CD8-positive, alpha-beta memory T cell (primary cell): ENCODE measurements around the gene NOD2. TPM values are rescaled to one million over a fixed set of nuclear protein-coding genes. Genes with fewer than 3 reads are reported as not detected.

Experiments
- CTCF ChIA-PET: fragments of 350-600 bp; sonication (Branson Sonifier 250); formaldehyde crosslinking; loops from one replicate; lab custom pipeline; 2021; ENCODE audit warnings: antibody characterized with exemption; lab: Charles Lee
- POLR2A ChIA-PET: fragments of 350-600 bp; sonication (Branson Sonifier 250); formaldehyde crosslinking; loops from one replicate; lab custom pipeline; 2021; ENCODE audit warnings: antibody characterized with exemption; lab: Charles Lee
- DNase-seq, 5 donors: peaks; one replicate each; pipeline versions ENCODE4 v3.0.0 to v3.0.0-alpha.2; 2020 to 2022; ENCODE audit warnings: mixed read lengths in 1 of 5
- H3K27ac ChIP-seq: one replicate; pipeline ENCODE4 v1.7.0; 2013; ENCODE audit warnings: low read depth, mild to moderate bottlenecking, low read length, moderate library complexity
- H3K27me3 ChIP-seq: 2 replicates; pipeline ENCODE4 v1.7.0; 2013; ENCODE audit warnings: low read length, mild to moderate bottlenecking; ENCODE audit not compliant: insufficient read depth, poor library complexity, severe bottlenecking
- H3K36me3 ChIP-seq: 2 replicates; pipeline ENCODE4 v1.7.0; 2013; ENCODE audit warnings: mild to moderate bottlenecking, low read length, moderate library complexity; ENCODE audit not compliant: insufficient read depth
- H3K4me1 ChIP-seq: 2 replicates; pipeline ENCODE4 v1.7.0; 2013; ENCODE audit warnings: mild to moderate bottlenecking, low read length, moderate library complexity; ENCODE audit not compliant: insufficient read depth
- H3K4me3 ChIP-seq: 2 replicates; pipeline ENCODE4 v1.7.0; 2013; ENCODE audit warnings: mild to moderate bottlenecking, low read length
- H3K9me3 ChIP-seq: 2 replicates; pipeline ENCODE4 v1.7.0; 2013; ENCODE audit warnings: mild to moderate bottlenecking, low read length
- H3K27ac Mint-ChIP-seq, 8 donors: one replicate each; pipeline ENCODE4 v1.8.0; 2020 to 2021; ENCODE audit warnings: mixed read lengths in 8 of 8, mild to moderate bottlenecking in 6 of 8, inconsistent platforms in 3 of 8, moderate library complexity in 3 of 8
- H3K27me3 Mint-ChIP-seq, 2 donors: one replicate each; pipeline ENCODE4 v1.8.0; 2020 to 2021; ENCODE audit warnings: mixed read lengths in 2 of 2, mild to moderate bottlenecking in 1 of 2, moderate library complexity in 1 of 2
- H3K36me3 Mint-ChIP-seq, 3 donors: one replicate each; pipeline ENCODE4 v1.8.0; 2020 to 2021; ENCODE audit warnings: mixed read lengths in 3 of 3, inconsistent platforms in 1 of 3, mild to moderate bottlenecking in 1 of 3
- H3K4me1 Mint-ChIP-seq, 3 donors: one replicate each; pipeline ENCODE4 v1.8.0; 2020 to 2021; ENCODE audit warnings: mixed read lengths in 3 of 3, inconsistent platforms in 1 of 3, mild to moderate bottlenecking in 1 of 3
- H3K4me3 Mint-ChIP-seq, 7 donors: one replicate each; pipeline ENCODE4 v1.8.0; 2020 to 2021; ENCODE audit warnings: mixed read lengths in 7 of 7, mild to moderate bottlenecking in 6 of 7, moderate library complexity in 4 of 7, inconsistent platforms in 2 of 7
- H3K9me3 Mint-ChIP-seq, 5 donors: one replicate each; pipeline ENCODE4 v1.8.0; 2020 to 2022; ENCODE audit warnings: mixed read lengths in 5 of 5, mild to moderate bottlenecking in 3 of 5, moderate library complexity in 2 of 5, inconsistent platforms in 1 of 5
- polyA plus RNA-seq: library from polyadenylated mRNA; unstranded; fragments of 300-500 nt; fragmentation: Illumina TruSeq; gene quantifications from one replicate; pipeline ENCODE4 v1.2.3, GENCODE V29; 2021
- total RNA-seq, 2 experiments: library from RNA; stranded (reverse); gene quantifications; one replicate each; pipeline ENCODE4 v1.2.3, GENCODE V29; 2021

Gene NOD2
- total and polyA plus RNA-seq, 3 experiments from 2014 or later: 1.8 to 1.9 (median 1.8) TPM

DNA sequence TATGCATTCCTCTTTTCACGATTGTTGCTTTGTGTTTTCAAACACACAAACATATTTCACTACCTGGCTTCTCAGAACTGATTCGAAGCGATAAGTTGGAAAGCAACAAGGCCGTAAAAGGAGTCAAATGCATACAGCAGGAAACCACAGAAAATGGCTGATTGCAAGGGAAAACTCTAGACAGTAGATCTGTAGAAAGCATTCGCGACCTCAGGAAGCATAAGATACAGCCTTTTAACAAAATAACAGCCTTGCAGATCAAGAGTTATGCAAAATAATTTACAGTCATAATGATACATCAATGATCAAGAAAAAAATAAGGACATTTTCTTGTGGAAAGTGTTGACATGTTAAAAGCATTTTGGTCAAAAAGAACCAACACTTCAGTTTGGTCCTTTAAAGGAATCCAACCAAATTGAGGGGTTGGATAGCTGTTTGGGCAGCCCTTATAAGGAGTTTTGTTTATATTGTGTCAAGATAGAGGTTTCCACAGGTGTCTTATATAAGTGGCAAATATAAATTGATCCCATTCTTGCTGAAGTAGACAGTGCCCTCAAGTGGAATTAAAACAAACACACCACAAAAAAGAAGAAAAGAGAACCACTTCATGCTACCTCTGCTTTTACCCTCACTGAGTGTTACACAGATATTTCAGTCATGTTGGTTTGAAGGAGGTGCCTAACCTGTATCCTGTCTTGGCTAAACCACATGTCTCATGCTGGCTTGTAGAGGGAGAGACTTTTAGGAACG, 54.0 kb downstream of the NOD2 start:
- Histone ChIP-seq H3K27me3 (no peaks in the 10 kb centered on the region), H3K36me3 (peaks cover 11% of the 10 kb centered on the region), H3K4me3 (peak overlapping the region; percentile 49), H3K27ac (peak overlapping the region; percentile 22), H3K9me3 (no peaks in the 10 kb centered on the region), H3K4me1 (peaks cover 70% of the 10 kb centered on the region)
- Mint-ChIP-seq H3K27me3 (peaks cover 0 to 3% of the 10 kb centered on the region in 2 donors), H3K36me3 (peaks cover 10 to 65% (median 19%) of the 10 kb centered on the region in 3 donors), H3K27ac (peak overlapping the region; percentile 34 to 99 (median 94)), H3K9me3 (no peaks in the 10 kb centered on the region), H3K4me1 (peaks cover 62 to 87% (median 82%) of the 10 kb centered on the region in 3 donors), H3K4me3 (peak overlapping the region; percentile 80 to 99 (median 96))
- ChIA-PET POLR2A (interaction anchor here (0.7 to 2.0 kb wide), 4 partner anchors 25 to 72 kb away, joined by 3 to 10 read pairs (median 3); partner anchors contain the start of gene SNX20), CTCF (interaction anchor here (0.9 to 3.3 kb wide), 19 partner anchors 9 to 537 kb away, joined by 3 to 37 read pairs (median 4); partner anchors contain the start of gene SNX20)
- DNase-seq: peak in 2 of 5 donors; percentile 59 to 72

DNA sequence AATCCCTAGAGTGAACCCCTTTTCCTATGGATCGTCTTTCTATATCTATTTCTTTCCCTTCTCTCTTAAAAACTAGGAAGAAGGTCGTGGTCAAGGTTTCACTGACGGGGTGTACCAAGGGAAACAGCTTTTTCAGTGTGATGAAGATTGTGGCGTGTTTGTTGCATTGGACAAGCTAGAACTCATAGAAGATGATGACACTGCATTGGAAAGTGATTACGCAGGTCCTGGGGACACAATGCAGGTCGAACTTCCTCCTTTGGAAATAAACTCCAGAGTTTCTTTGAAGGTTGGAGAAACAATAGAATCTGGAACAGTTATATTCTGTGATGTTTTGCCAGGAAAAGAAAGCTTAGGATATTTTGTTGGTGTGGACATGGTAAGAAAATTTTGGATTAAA, 58.1 kb downstream of the NOD2 start:
- ChIA-PET CTCF (interaction anchor here (1.0 to 4.1 kb wide), 3 partner anchors 55 to 84 kb away, joined by 4 to 12 read pairs (median 5); no protein-coding TSS in a partner anchor), POLR2A (interaction anchor here (0.6 kb wide), 1 partner anchor 10 kb away, joined by 3 read pairs; the partner anchor contains the start of gene CYLD)
- H3K36me3 ChIP-seq: peaks cover 29% of the 10 kb centered on the region
- H3K27me3 Mint-ChIP-seq: no peaks in the 10 kb centered on the region
- H3K4me1 ChIP-seq: peaks cover 78% of the 10 kb centered on the region
- H3K27ac ChIP-seq: no peak overlapping the region
- DNase-seq: no peak
- peaks cover 14 to 75% (median 19%) of the 10 kb centered on the region in 3 donors for H3K36me3 Mint-ChIP-seq
- no peaks in the 10 kb centered on the region for H3K9me3 ChIP-seq
- peak overlapping the region in 4 of 7 donors; percentile 19 to 32 (median 23) for H3K4me3 Mint-ChIP-seq
- H3K4me1 Mint-ChIP-seq: peaks cover 60 to 92% (median 86%) of the 10 kb centered on the region in 3 donors
- no peaks in the 10 kb centered on the region for H3K27me3 ChIP-seq
- no peak overlapping the region for H3K4me3 ChIP-seq
- peak overlapping the region in 6 of 8 donors; percentile 12 to 74 (median 42) for H3K27ac Mint-ChIP-seq
- H3K9me3 Mint-ChIP-seq: no peaks in the 10 kb centered on the region

DNA sequence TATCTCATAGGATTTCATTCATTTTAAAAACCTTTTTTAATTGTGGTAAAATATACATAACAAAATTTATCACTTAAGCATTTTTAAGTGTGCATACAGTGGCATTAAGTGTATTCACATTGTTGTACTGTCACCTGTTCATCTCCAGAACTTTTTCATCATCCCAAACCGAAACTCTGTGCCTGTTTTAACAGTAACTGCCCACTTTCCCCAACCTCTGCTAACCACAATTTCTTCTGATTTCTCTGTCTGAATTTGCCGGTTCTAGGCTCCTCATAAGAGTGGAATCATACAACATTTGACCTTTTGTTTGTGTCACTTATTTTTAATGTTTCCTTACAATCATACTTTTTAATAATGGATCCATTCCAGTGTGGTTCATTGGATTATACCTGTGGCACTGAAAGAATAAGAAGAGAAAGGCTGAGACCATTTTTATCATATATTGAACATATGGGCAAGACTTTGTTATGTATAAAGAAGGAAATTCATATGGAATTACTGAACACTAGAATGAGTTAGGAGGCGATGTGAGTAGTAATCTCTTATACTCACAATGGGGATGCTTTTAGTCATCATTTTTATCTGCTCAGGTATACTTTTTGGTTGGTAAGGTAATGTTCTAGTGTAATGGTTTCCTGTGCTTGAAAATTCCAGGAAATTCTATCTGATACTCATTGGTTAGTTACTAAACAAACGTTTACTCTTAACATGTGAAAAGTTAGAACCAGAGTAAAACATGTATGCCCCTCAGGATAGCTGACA, 59.2 kb downstream of the NOD2 start:
- Histone ChIP-seq H3K27me3 (no peaks in the 10 kb centered on the region), H3K9me3 (no peaks in the 10 kb centered on the region), H3K4me1 (peaks cover 79% of the 10 kb centered on the region), H3K4me3 (no peak overlapping the region), H3K36me3 (peaks cover 31% of the 10 kb centered on the region), H3K27ac (no peak overlapping the region)
- DNase-seq: no peak
- Mint-ChIP-seq H3K9me3 (no peaks in the 10 kb centered on the region), H3K36me3 (peaks cover 14 to 78% (median 18%) of the 10 kb centered on the region in 3 donors), H3K4me1 (peaks cover 61 to 90% (median 85%) of the 10 kb centered on the region in 3 donors), H3K27me3 (no peaks in the 10 kb centered on the region), H3K27ac (peak overlapping the region; percentile 32 to 80 (median 63)), H3K4me3 (peak overlapping the region in 6 of 7 donors; percentile 1 to 45 (median 8))
- ChIA-PET CTCF (interaction anchor here (1.4 to 4.1 kb wide), 2 partner anchors 54 to 85 kb away, joined by 5 to 12 read pairs; no protein-coding TSS in a partner anchor), POLR2A (no interaction called here)

DNA sequence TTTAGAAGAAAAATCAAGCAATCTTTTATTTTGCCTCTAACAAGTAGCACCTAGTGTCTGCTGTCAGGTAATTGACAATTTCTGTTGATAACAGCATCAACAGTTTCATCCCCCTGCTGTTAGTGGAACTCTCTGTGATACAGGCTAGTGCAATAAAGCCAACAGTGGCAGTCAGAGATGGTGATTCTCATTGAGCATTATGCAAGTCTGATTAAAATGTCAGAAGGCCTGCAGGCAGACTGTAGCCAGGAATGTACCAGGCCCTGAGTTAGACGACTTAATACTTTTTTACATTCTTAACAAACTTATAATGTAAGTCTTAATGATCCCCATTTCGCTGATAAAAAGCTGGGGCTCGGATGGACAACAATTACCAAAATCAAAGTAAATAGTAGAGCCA, 63.1 kb downstream of the NOD2 start:
- H3K4me3 Mint-ChIP-seq: peak overlapping the region in 3 of 7 donors; percentile 8 to 50 (median 20)
- POLR2A ChIA-PET: no interaction called here

DNA sequence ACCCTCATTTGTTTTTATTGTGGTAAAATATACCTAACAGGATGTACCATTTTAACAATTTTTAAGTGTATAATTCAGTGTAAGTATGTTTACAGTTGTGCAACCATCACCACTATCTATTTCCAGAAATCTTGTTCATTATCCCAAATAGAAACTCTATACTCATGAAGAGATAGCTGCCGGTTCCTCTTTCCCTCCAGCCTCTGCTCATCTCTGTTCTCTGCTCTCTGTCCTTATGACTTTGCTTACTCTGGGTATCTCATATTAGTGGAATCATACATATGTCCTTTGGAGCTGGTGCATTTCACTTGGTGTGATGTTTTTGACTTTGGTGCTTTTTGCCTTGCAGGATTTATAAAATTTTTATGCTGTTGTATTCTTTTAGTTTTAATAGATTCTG, 67.9 kb downstream of the NOD2 start:
- Mint-ChIP-seq H3K36me3 (peaks cover 30 to 85% (median 37%) of the 10 kb centered on the region in 3 donors), H3K27me3 (no peaks in the 10 kb centered on the region), H3K9me3 (peaks cover 0 to 7% (median 2%) of the 10 kb centered on the region in 5 donors), H3K27ac (peak overlapping the region in 4 of 8 donors; percentile 1 to 78 (median 48)), H3K4me3 (peak overlapping the region; percentile 0 to 47 (median 9)), H3K4me1 (peaks cover 84 to 94% (median 93%) of the 10 kb centered on the region in 3 donors)
- Histone ChIP-seq H3K4me3 (no peak overlapping the region), H3K36me3 (peaks cover 29% of the 10 kb centered on the region), H3K9me3 (peaks cover 5% of the 10 kb centered on the region), H3K27me3 (no peaks in the 10 kb centered on the region), H3K27ac (no peak overlapping the region), H3K4me1 (peaks cover 68% of the 10 kb centered on the region)
- ChIA-PET POLR2A (no interaction called here), CTCF (interaction anchor here (1.6 kb wide), 1 partner anchor 45 kb away, joined by 5 read pairs; no protein-coding TSS in a partner anchor)
- no peak for DNase-seq

More for the DNA sequence above, 63.1 kb downstream of the NOD2 start:
- Histone ChIP-seq H3K9me3 (no peaks in the 10 kb centered on the region), H3K27me3 (no peaks in the 10 kb centered on the region), H3K4me1 (peaks cover 61% of the 10 kb centered on the region), H3K27ac (no peak overlapping the region), H3K36me3 (peaks cover 30% of the 10 kb centered on the region), H3K4me3 (no peak overlapping the region)
- no peaks in the 10 kb centered on the region for H3K27me3 Mint-ChIP-seq
- H3K36me3 Mint-ChIP-seq: peaks cover 19 to 85% (median 27%) of the 10 kb centered on the region in 3 donors
- H3K9me3 Mint-ChIP-seq: no peaks in the 10 kb centered on the region
- CTCF ChIA-PET: interaction anchor here (1.1 to 1.5 kb wide), 3 partner anchors 9 to 91 kb away, joined by 3 to 8 read pairs (median 3); no protein-coding TSS in a partner anchor
- H3K27ac Mint-ChIP-seq: peak overlapping the region in 2 of 8 donors; percentile 32 to 44
- H3K4me1 Mint-ChIP-seq: peaks cover 72 to 92% (median 89%) of the 10 kb centered on the region in 3 donors
- DNase-seq: no peak

DNA sequence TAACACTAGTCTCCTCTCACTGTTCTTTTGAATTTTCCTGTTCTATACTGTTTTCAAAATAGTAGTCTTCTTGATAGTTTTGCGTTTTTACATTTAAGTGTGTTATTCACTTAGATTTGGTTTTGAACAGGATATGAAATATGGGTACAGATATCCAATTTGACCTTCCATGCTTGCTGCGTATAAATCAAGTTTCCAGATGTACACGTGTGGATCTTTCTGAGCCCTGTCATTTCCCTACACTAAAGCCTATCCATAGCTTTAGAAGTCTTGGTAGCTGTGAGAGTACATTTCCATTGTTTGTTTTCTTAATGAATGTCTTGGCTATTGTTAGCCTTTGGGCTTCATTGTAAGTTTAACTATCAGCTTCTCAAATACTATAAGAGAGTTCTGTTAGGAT, 68.8 kb downstream of the NOD2 start:
- peaks cover 68% of the 10 kb centered on the region for H3K4me1 ChIP-seq
- POLR2A ChIA-PET: no interaction called here

DNA sequence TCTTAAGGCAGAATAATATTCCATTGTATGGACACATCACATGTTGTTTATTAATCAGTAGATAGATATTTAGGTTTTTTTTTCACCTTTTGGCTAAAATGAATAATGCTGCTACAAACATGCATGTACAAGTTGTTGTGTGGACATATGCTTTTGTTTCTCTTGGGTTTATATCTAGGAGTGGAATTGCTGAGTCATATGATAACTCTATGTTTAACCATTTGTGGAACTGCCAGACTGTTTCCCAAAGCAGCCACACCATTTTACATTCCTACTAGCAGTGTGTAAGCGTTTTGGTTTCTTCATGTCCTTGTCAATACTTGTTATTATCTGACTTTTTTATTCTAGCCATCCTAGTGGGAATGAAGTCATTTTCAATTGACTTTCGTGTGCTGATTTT, 69.8 kb downstream of the NOD2 start:
- POLR2A ChIA-PET: no interaction called here
- H3K4me1 ChIP-seq: peaks cover 70% of the 10 kb centered on the region
- peaks cover 35 to 86% (median 40%) of the 10 kb centered on the region in 3 donors for H3K36me3 Mint-ChIP-seq
- H3K4me1 Mint-ChIP-seq: peaks cover 88 to 98% (median 97%) of the 10 kb centered on the region in 3 donors
- CTCF ChIA-PET: no interaction called here
- no peak overlapping the region for H3K4me3 ChIP-seq
- no peaks in the 10 kb centered on the region for H3K27me3 Mint-ChIP-seq
- no peak overlapping the region for H3K27ac ChIP-seq
- H3K36me3 ChIP-seq: peaks cover 24% of the 10 kb centered on the region
- no peak for DNase-seq
- H3K27ac Mint-ChIP-seq: peak overlapping the region in 3 of 8 donors; percentile 24 to 52 (median 38)
- peaks cover 0 to 9% (median 3%) of the 10 kb centered on the region in 5 donors for H3K9me3 Mint-ChIP-seq
- H3K9me3 ChIP-seq: peaks cover 5% of the 10 kb centered on the region
- H3K4me3 Mint-ChIP-seq: peak overlapping the region in 3 of 7 donors; percentile 3 to 49 (median 10)
- H3K27me3 ChIP-seq: no peaks in the 10 kb centered on the region

More for the DNA sequence above, 68.8 kb downstream of the NOD2 start:
- no peaks in the 10 kb centered on the region for H3K27me3 ChIP-seq
- peaks cover 38 to 85% (median 42%) of the 10 kb centered on the region in 3 donors for H3K36me3 Mint-ChIP-seq
- H3K27ac ChIP-seq: no peak overlapping the region
- peaks cover 0 to 9% (median 3%) of the 10 kb centered on the region in 5 donors for H3K9me3 Mint-ChIP-seq
- H3K27ac Mint-ChIP-seq: peak overlapping the region in 4 of 8 donors; percentile 29 to 72 (median 57)
- peaks cover 85 to 94% (median 93%) of the 10 kb centered on the region in 3 donors for H3K4me1 Mint-ChIP-seq
- no peak for DNase-seq
- peak overlapping the region in 6 of 7 donors; percentile 1 to 55 (median 18) for H3K4me3 Mint-ChIP-seq
- peaks cover 25% of the 10 kb centered on the region for H3K36me3 ChIP-seq
- CTCF ChIA-PET: interaction anchor here (1.6 kb wide), 1 partner anchor 44 kb away, joined by 5 read pairs; no protein-coding TSS in a partner anchor
- no peak overlapping the region for H3K4me3 ChIP-seq
- H3K27me3 Mint-ChIP-seq: no peaks in the 10 kb centered on the region
- H3K9me3 ChIP-seq: peaks cover 5% of the 10 kb centered on the region
